ENCODE measurements around the gene TOX2.

Gene TOX2

DNA sequence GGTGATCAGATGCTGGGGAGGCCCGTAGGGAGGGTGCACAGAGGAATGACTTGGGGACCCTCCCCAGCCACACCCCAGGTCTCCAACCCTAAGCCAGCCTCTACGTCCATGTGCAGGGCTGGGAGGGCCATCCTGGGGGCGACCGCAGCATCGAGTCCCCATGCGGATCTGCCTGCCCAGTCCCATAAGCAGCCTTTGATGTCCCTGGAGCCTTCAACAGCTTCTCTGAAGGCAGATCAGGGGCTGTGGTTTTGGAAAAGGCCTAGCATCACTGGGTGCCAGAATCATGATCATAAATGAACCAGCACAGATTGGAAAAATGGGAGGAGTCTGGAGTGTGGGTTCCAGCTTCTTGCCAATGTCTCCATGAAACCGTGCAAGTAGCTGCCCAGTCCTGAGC, 22.9 kb downstream of the TOX2 start:
- H3K27me3 ChIP-seq (replicated peaks; ENCODE audit: control insufficient read depth, insufficient read depth, low read length): no peaks in the 10 kb centered on the region
- H3K36me3 ChIP-seq (ENCODE audit: control insufficient read depth, insufficient read depth, low read length): no peaks in the 10 kb centered on the region
- H3K4me3 ChIP-seq (replicated peaks; ENCODE audit: low read depth, low read length): no peak overlapping the region
- DNase-seq (ENCODE audit: extremely low read depth, insufficient read length): no peak
- TF ChIP-seq, protein P1, sequence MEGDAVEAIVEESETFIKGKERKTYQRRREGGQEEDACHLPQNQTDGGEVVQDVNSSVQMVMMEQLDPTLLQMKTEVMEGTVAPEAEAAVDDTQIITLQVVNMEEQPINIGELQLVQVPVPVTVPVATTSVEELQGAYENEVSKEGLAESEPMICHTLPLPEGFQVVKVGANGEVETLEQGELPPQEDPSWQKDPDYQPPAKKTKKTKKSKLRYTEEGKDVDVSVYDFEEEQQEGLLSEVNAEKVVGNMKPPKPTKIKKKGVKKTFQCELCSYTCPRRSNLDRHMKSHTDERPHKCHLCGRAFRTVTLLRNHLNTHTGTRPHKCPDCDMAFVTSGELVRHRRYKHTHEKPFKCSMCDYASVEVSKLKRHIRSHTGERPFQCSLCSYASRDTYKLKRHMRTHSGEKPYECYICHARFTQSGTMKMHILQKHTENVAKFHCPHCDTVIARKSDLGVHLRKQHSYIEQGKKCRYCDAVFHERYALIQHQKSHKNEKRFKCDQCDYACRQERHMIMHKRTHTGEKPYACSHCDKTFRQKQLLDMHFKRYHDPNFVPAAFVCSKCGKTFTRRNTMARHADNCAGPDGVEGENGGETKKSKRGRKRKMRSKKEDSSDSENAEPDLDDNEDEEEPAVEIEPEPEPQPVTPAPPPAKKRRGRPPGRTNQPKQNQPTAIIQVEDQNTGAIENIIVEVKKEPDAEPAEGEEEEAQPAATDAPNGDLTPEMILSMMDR (IDR thresholded peaks at IDR 0.05; ENCODE audit: insufficient read depth, low read length, poor library complexity, severe bottlenecking): no peak

DNA sequence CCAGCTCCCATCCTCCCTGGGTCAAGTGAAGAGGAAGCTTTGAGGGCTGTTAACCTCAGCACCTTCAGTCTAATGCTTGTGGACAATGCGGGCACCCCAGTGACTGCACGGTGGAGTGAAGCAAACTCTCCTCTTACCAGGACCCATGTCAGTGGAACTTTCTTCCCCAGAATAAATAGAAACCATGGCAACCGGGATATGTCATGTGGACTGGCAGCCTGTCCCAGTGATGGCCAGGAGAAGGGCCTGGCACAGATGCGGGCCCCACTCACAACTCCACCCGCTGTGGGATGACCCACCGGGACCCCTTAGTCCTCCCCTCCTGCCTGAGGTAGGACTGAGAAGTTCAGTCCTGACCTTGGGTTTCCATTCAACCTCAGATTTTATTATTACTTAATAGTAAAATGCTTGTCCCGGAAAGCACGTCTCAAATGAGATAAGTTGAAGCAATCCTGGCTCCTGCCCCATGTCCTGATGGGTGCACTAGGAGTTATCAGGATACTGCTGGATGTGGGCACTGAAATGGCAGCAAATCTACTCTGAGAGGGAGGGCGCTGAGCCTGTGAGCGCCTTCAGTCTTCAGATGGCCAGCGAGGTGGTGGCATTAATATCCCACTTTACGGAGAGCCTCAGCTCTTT, 23.5 kb downstream of the TOX2 start:
- Histone ChIP-seq H3K4me3 (replicated peaks; ENCODE audit: low read depth, low read length) (no peak overlapping the region), H3K27me3 (replicated peaks; ENCODE audit: control insufficient read depth, insufficient read depth, low read length) (no peaks in the 10 kb centered on the region), H3K36me3 (ENCODE audit: control insufficient read depth, insufficient read depth, low read length) (no peaks in the 10 kb centered on the region)
- TF ChIP-seq, protein P1 (IDR thresholded peaks at IDR 0.05; ENCODE audit: insufficient read depth, low read length, poor library complexity, severe bottlenecking): no peak
- DNase-seq (ENCODE audit: extremely low read depth, insufficient read length): no peak

DNA sequence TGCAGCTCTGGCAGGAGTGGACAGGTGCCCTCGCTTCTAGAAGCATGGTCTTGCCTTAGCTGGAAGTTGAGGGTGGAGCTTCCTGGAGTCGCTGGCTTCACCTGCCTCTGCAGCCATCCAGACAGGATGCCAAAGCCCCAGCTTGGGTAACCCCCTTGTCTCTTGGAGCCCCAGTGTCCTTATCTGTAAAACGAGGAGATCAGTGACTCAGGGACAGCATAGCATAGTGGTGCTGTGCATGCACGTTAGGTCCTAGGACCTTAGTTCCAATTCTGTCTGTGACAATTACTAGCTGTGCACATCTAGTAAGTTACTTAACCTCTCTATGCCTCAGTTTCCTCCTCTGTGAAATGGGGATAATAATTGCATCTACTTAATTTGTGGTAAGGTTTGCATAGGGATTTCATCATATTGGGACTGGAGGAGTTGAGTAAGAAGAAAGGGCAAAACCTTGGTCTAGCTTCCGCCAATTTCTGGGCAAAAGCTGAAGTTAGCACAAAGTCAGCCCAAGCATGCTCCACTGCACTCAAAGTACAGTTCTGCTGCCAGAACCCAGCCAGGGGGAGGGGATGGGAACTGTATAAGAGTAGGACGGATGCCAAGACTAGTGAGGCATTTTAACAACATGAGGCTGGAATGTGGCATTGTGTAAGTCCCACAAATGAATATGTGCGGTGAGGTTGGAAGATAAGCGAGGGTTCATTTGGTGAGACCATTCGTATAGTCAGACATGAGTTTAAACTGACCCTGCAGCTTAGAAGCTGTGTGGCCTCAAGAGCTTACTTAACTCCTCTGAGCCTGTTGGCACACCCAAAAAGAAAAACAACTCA, 24.5 kb downstream of the TOX2 start:
- Histone ChIP-seq H3K36me3 (ENCODE audit: control insufficient read depth, insufficient read depth, low read length) (no peaks in the 10 kb centered on the region), H3K4me3 (replicated peaks; ENCODE audit: low read depth, low read length) (no peak overlapping the region), H3K27me3 (replicated peaks; ENCODE audit: control insufficient read depth, insufficient read depth, low read length) (no peaks in the 10 kb centered on the region)
- TF ChIP-seq, protein P1 (IDR thresholded peaks at IDR 0.05; ENCODE audit: insufficient read depth, low read length, poor library complexity, severe bottlenecking): no peak
- DNase-seq (ENCODE audit: extremely low read depth, insufficient read length): no peak

DNA sequence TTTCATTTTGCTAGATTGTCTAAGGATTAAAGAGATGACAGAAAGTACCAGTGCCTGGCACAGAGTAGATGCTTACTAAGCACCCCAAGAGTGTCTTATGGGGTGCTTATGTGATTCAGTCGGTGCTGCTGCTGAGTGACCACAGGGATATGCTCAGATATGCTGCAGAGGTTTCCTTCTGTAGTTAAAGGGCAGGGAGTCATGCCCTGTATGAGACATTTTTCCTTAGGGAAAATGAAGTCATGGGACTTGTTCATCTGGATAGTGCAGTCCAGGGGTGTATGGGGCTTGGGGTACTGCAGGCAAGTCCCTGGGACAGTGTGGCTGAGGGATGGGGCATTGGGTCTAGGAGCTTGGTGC, 25.1 kb downstream of the TOX2 start:
- TF ChIP-seq, protein P1 (IDR thresholded peaks at IDR 0.05; ENCODE audit: insufficient read depth, low read length, poor library complexity, severe bottlenecking): no peak
- H3K36me3 ChIP-seq (ENCODE audit: control insufficient read depth, insufficient read depth, low read length): no peaks in the 10 kb centered on the region
- DNase-seq (ENCODE audit: extremely low read depth, insufficient read length): no peak
- no peak overlapping the region for H3K4me3 ChIP-seq (replicated peaks; ENCODE audit: low read depth, low read length)
- H3K27me3 ChIP-seq (replicated peaks; ENCODE audit: control insufficient read depth, insufficient read depth, low read length): no peaks in the 10 kb centered on the region

DNA sequence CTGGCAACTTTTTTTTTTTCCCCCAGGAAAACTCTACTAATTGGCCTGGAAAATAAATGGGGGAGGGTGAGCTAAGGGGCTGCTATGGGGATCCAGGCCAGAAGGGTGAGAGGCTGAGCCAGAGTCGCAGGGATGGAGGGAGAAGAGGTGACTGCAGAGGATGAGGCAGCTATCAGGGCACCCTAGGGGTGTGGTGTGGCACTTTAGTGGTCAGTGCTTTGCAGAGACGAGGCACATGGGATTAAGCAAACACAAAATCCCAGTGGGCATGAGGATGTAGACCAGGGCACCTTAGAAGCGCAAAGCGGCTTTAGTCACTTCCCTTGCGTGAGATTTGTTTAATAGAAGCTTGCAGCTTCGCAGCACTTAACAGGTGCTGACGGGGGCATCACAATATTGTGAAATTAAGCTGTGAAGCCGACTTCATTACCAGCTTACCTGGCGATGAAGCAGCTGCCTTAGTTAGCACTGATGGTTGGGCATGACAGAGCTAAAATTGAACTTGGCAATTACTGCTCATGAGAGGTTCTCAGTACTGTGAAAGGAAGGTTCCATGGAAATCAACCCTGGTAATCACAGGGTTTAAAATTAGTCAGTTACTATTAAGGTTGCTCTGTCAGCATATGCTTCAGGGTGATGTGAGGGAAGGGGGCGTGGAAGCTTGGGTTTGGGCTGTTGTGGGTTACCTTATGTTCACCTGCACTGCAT, 26.0 kb downstream of the TOX2 start:
- Histone ChIP-seq H3K27me3 (replicated peaks; ENCODE audit: control insufficient read depth, insufficient read depth, low read length) (no peaks in the 10 kb centered on the region), H3K36me3 (ENCODE audit: control insufficient read depth, insufficient read depth, low read length) (no peaks in the 10 kb centered on the region), H3K4me3 (replicated peaks; ENCODE audit: low read depth, low read length) (no peak overlapping the region)
- TF ChIP-seq, protein P1 (IDR thresholded peaks at IDR 0.05; ENCODE audit: insufficient read depth, low read length, poor library complexity, severe bottlenecking): no peak
- DNase-seq (ENCODE audit: extremely low read depth, insufficient read length): no peak
